ENCODE measurements around the gene TEX29.

Gene TEX29

DNA sequence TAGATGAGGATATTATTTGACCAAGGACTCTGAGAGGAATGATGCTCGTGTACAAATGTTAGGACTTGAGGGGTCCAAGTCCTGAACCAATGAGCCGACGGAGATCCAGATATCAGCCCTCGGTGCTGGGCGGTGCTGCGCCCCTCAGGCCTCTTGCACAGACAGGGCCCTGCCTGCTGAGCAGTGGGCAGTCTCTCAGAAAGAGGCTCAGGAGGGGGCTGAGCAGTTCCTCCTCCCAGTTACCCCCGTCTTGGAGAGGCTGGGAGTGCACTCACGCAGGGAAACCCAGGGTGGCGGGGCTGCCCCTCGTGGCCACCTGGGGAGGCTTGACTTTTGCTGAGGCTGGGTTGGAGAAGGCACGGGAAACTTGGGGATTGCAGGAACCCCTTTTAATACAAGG is 18.4 kb downstream of the TEX29 start:
- in situ Hi-C loops (cut with HindIII; ENCODE audit: low sequenced_read_pairs): no loop called here

DNA sequence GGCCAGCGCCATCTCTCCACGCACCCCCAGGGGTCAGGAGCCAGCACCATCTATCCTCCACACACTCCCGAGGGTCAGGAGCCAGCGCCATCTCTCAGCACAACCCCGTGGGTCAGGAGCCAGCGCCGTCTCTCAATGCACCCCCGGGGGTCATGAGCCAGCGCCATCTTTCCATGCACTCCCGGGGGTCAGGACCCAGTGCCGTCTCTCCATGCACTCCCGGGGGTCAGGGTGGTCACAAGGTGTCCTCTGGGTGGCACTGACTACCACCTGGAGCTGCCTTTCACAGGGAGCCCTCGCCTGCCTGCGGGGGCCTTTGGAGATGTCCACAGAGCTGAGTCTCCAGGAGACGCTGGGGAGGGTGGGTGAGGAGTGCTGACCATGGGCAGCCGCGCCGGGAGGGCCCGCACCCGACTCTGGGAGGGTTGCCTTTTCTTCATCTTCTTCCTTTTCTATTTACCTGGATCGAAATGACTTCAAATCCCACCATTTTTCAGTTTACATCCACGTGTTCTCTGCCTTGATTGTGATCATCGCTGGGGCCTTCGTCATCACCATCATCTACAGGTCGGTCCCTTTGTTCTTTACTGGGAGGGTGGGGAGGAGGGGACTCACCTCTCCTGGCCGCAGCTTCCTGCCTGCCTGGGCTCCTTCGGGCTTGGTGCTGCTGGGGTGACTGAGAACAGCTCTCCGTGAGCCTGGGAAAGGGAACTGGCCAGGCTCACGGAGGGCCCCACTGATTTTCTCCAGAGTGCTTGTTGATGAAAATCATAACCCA is 19.1 kb downstream of the TEX29 start:
- in situ Hi-C loops (cut with HindIII; ENCODE audit: low sequenced_read_pairs): no loop called here

DNA sequence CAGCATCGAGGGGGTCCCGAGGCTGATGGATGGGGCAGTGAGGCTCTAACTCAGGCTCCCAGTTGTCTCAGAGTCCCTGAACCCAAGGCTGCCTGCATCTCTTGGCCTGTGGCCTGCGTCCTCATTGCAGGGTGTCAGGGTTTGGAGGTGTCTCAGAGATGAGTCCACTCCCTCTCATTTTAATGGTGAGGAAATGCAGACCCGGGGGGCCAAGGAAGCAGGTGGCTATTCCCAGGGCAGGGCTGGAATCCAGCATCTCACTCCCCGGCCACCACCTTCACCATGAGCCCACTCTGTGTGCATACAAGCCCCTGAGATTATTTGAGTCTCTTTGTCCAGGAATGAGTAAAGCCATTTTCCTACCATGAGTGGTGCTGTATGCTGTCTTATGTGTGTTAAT is 21.4 kb downstream of the TEX29 start:
- in situ Hi-C loops (cut with HindIII; ENCODE audit: low sequenced_read_pairs): no loop called here

DNA sequence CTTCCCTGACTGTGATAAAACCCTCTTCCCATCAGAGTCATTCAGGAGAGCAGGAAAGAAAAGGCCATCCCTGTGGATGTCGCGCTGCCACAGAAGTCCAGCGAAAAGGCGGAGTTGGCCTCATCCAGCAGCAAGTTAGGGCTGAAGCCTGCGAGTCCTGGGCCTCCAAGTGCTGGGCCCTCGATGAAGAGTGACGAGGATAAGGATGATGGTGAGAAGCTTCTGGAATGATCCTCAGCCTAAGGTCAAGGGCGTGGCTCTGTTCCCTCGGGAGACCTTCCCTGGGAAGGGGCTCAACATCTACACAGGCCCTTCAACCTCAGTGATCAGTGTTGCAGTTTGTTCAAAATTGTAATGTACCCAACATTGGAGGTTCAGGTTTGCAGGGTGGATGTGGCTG is 22.3 kb downstream of the TEX29 start:
- in situ Hi-C loops (cut with HindIII; ENCODE audit: low sequenced_read_pairs): no loop called here

DNA sequence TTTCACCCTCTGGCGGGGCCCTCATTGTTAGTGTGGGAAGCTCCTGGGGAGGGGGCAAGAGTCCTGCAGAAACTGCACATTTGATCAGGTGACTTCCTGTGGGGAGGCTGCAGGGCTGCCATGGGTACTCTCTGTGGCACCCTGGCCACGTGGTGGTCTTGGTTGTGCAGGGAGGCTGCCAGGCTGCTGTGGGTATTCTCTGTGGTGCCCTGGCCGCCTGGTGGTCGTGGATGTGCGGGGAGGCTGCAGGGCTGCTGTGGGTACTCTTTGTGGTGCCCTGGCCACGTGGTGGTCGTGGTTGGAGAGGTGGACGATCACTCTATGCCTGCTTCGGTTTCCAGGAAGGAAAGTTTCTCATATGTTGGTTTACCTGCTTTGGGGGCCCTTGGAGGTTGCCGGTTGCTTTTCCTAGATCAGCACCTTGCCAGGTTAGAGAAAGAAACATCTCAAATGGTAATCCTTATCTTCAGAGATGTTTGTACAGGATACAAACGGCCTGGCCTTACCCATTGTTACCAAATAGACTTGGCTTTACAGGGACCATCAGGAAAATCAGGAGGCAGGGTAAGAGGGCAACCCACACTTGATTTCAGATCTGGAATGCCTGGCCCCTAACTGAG is 22.9 kb downstream of the TEX29 start:
- in situ Hi-C loops (cut with HindIII; ENCODE audit: low sequenced_read_pairs): no loop called here

DNA sequence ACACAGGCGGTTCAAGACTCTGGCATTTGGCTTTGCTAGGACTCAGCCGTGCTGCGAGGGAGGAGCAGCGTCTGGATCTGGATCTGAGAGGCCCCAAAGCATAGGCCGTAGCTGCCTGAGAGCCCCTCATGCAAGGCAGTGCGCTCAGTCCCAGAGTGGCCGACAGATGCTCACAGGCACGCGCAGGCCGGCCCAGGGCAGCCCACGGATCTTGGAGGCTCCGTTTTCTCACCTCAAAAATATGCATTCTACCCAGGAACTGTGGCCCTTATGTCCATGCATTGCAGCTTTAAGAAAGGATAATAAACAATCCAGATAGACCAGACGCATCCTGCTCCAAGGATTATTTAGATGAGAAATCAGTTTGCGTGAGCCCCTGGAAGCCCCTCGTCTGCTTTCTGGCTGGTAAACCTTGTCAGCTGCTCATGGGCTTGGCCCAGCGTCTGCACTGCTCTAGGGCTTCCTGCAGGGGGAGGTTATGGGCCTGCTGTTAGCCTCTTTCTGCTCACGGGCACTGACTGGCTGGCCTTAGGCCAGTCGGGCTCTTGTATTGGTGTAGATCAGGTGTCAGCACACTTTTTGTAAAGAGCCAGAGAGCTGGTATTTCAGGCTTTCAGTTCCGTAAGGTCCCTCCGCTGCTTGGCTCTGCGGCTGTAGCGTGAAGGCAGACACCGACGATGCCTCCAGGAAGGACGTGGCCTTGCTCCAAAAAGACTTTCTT is 24.2 kb downstream of the TEX29 start:
- in situ Hi-C loops (cut with HindIII; ENCODE audit: low sequenced_read_pairs): no loop called here

DNA sequence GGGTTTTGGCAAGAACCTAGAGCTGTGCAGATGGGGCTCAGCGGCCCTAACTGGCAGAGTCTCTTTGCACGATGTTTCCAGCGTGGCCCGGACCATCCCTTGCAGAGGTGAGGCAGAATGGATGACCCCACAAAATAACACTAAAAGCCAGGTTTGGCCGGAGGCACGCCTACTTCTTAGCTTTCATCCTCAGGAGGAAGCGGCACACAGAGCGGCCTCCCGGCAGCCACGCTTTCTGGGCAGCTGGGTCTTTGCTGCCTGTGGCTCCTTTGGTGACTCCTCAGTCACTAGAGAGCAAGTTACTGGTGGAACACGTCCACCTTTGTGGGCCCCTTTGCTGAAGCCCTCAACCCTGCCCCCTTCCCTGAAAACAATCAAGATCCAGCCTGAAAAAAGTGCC is 25.2 kb downstream of the TEX29 start:
- in situ Hi-C loops (cut with HindIII; ENCODE audit: low sequenced_read_pairs): no loop called here

DNA sequence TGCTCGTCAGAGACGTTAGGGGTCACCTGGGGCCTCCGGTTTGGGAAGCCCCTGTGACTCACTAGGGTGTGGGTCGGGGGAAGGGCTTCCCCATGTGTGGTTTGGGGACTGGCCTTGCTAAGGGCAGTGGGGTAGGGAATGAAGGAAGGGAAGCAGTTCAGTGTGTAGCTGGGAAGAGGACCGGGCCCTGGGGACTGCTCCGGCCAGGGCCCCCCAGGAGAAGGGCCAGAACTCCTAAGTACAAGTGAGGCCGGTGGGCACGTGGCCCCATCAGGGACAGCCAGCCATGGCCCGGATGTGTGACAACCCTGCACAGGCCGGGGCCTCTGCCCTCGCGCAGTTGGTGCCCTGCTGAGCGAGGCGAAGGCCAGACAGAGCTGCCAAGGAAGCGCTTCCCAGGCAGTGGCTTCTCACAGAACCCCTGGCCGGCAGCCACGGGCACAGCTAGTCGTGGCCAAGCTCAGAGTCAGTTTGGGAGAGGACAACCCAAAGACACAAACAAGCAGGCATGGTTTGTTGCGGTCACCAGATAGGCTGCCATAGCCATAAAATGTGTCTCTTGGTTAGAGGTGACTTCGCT is 25.7 kb downstream of the TEX29 start:
- in situ Hi-C loops (cut with HindIII; ENCODE audit: low sequenced_read_pairs): no loop called here

DNA sequence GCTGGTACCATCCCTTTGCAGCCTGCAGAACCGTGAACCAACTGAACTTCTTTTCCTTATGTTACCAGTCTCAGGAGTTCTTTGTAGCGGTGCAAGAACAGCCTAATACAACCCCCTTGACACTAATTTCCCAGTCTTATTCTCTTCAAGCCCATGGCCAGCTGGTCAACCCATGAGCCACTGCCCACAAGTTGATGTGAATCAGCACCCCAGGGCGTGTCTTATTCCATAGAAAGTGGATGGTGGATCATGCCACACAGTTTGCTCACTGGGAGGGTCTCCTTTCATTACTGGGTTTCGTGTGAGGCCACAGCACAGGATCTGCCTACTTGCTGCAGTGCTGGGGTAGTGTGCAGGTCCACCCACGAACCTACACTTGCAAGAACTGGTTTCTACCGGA is 27.0 kb downstream of the TEX29 start:
- in situ Hi-C loops (cut with HindIII; ENCODE audit: low sequenced_read_pairs): no loop called here

DNA sequence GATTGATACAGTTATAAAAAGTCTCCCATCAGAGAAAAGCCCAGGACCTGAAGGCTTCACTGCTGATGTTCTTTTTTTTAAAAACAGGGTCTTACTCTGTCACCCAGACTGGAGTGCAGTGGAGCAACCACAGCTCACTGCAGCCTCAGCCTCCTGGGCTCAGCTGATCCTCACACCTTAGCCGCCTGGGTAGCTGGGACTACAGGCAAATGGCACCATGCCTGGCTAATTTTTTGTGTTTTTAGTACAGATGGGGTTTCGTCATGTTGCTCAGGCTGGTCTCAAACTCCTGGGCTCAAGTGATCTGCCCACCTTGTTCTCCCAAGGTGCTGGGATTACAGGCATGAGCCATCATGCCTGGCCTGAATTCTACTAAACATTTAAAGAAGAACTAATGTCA is 33.1 kb downstream of the TEX29 start:
- in situ Hi-C loops (cut with HindIII; ENCODE audit: low sequenced_read_pairs): no loop called here

DNA sequence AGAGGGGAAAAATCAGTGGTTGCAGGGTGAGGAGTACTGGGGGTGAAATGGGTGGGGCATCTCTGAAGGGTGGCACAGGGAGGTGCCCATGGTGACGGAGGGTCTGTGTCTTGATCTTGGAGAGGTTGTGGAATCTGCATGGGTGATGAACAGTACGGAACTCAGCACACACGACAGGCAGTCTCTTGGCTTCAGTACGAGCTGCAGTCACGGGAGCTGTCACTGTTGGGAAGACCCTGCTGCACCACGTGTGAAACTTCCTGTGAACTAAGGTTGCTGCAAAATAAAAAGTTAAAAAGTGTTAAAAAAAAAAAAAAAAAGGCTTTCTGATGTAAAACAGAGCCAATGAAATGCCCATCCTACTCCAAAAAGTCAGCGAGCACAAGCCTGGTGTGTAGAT is 34.3 kb downstream of the TEX29 start:
- in situ Hi-C loops (cut with HindIII; ENCODE audit: low sequenced_read_pairs): loop anchor here (5.0 kb wide), 1 partner anchor 63 kb away; no protein-coding TSS in a partner anchor

DNA sequence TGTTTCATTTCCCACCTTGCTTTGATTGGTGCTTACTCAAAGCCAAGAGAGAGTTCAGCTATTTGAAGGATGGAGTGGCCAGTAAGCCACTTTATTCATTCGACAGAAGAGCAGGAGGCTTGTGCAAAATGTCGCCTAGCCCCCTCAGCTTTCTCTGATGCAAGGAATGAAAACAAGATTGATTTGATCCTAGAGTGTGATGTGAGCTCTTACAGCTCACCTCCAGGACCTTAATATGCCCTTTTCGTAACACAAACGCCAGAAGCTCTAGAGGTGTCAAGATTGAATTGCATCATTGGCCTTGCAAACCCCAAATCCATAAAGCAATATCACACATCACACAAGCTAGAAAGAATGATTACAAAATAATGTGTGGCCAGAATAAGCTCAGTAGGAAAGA is 36.4 kb downstream of the TEX29 start:
- in situ Hi-C loops (cut with HindIII; ENCODE audit: low sequenced_read_pairs): loop anchor here (5.0 kb wide), 1 partner anchor 61 kb away; no protein-coding TSS in a partner anchor

DNA sequence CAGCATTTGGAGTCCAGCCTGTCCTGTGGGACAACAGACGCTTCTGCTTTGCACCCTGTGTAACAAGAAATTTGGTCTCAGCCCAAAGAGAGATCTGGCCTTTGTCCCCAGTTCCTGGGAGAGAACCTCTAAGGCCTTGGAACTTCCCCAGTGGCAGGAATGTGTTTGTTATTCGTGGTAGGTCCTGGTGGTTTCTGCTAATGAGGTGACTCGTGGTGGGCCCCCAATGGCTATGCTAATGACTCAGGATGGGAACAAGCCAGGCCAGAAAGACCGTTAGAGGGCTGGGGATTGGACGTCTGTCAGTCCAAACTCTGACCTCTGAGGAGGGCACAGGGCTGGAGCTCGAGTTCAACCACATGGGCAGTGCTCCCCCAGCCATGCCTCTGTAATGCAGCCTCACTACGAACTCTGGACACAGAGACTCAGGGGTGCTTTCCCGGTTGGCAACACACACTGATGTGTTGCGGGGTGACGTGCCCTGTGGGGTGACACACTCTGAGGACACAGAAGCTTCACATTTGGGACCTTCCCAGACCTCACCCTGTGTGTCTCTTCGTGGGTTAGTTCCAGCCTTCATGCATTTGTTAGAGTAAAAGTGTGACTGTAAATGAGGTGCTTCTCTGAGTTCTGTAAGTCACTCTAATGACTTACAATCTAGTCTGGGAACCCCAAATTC is 38.9 kb downstream of the TEX29 start:
- in situ Hi-C loops (cut with HindIII; ENCODE audit: low sequenced_read_pairs): loop anchor here (5.0 kb wide), 1 partner anchor 58 kb away; no protein-coding TSS in a partner anchor

DNA sequence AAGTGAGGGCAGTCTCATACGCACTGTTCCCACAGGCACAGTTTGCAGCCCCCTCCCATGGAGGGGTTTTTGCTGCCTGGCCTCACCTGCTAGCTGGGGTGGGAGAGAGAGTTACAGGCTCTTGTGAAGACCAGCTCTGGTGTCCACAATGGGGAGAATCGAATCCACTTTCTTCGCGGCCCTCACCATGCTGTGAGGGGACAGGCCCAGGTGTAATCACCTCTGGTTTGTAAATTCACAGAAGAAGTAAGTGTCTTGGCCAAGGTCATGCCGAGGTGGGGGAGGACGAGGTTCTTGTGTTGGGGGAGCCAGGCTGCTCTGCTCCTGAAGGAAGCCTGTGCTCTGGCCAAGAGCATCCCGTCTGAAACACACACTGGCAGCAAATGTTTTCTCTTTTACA is 39.5 kb downstream of the TEX29 start:
- in situ Hi-C loops (cut with HindIII; ENCODE audit: low sequenced_read_pairs): loop anchor here (5.0 kb wide), 1 partner anchor 57 kb away; no protein-coding TSS in a partner anchor

DNA sequence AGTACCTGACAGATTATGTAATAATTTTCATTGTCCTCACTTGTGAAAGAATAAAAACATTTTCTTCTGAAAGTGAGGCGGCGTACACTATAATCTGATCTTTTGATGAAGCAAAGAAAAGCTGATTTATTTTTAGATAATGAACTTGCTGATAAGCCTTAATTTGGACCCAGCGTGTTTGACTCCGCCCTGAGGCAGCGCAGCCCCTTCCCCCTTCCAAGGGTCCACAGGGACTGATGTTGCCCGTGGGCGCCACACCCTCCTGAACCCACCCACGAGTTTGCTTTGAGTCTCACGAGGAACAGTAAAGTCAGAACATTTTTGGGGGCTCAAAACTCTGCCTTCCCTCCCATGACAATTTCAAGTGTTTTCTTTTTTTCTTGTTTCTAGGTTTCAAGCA is 40.0 kb downstream of the TEX29 start:
- in situ Hi-C loops (cut with HindIII; ENCODE audit: low sequenced_read_pairs): no loop called here

DNA sequence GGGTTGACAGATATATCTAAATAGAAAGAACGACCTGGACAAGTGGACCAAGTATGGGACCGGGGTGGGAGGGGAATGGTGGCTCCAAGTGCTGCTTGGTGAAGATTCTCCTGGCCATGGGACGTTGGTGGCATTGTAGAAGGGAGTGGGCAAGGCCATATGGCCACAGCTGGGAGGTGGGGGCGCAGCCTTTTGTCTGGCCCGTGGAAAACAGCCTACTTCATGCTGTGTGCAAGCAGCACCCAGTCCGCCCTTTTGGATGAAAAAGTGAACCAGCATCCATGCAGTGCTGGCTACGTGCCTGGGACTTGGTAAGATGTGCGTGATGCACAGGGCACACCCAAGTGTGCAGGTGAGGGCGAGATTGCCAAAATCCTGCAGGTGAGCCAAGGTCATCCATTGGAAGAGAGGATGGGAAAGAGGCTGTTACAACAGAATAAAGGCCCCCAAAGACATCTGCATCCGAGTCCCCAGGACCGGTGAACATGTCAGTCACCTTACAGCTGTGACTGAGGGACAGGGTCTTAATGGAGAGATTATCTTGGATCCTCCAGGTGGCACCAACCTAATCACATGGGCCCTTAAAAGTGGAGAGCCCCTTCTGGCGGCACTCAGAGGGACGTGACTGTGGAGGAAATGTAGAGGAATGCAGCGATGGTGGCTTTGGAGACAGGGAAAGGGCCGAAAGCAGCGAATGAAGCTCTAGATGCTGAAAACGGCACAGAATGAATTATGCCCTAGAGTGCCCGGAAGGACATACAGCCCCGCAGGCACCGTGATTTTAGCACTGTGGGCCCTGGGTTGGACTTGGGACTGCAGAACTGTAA is 40.8 kb downstream of the TEX29 start:
- in situ Hi-C loops (cut with HindIII; ENCODE audit: low sequenced_read_pairs): no loop called here

DNA sequence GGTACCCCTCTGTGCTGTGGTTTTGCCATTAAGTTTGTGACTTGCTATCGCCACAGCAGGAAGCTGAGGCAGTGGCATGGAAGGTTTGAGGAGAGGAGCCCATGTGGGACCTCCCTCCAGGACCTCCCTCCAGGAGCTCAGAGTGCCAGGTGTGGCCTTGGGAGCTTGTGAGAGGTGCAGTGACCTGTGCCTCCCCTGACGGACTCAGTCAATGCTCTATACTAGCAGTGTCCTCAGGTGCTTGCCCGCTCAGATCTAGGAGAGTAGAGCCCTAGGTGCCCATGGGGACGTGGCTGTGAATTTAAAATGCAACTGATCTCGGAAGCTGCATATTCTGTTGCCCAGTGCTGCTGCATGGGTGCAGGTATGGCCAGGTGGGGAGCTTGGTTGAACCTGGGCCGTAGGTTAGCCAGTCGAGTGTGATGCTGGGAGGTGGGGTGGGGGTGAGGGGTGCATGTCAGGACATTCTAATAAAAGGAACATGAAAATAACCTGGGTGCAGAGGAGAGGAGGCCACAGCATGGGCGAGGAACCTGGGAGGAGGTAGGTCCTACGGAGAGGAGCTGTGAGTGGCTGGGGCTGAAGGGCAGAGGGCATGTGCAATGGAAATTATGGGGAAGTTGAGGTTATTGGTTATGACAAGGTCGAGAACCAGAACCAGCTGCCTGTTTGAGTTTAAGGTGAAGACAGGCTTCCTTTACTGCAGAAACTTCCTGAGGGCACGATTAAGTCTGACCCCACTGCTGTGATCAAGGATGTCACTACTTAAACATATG is 41.6 kb downstream of the TEX29 start:
- in situ Hi-C loops (cut with HindIII; ENCODE audit: low sequenced_read_pairs): no loop called here

DNA sequence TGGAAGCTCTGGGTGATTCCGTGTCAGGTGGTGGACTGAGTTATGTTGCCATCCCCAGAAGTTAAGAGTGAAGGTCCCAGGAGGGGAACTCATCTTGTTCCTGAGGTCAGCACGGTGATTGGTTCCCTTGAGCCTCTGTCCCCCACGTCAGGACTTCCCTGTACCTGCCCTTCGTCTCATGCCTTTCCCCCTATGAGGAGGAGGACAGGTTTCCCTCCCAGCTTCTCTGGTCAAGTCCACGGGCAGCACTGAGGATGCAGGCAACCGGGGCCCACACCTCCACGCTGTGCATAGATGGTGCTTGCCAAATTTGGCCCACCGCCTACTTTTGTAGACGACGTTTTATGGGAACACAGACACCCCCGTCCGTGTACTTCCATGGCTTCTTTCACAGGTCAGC is 42.7 kb downstream of the TEX29 start:
- in situ Hi-C loops (cut with HindIII; ENCODE audit: low sequenced_read_pairs): no loop called here

DNA sequence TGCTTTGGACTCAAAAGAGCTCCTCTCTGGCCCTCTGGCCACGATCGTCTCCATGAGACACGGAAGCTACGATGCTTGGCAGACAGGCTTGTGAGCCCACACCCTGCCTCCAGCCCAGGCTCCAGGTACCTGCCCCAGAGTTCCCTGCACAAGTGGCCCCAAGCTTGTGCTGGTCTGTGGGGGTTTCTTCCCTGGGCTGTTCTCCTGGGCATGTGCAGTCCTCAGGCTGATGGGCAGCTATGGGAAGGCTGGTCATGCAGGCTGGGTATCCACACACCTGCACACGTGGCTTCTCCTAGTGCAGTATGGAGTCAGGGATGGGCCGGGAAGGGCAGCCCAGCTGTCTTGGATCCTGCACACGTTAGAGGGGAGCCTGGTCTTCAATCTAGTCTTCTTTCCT is 43.1 kb downstream of the TEX29 start:
- in situ Hi-C loops (cut with HindIII; ENCODE audit: low sequenced_read_pairs): no loop called here

All from endothelial cell of hepatic sinusoid (primary cell).